Keratinocyte (primary cell): ENCODE data around the gene BICDL2. TPM values are rescaled to one million over a fixed set of nuclear protein-coding genes. Genes with fewer than 3 reads are reported as not detected.

ENCODE experiments used
- DNase-seq: peaks from one replicate; pipeline ENCODE4 v3.0.0-alpha.2; 2011; ENCODE audit warnings: low read depth, missing footprints, low spot score
- FAIRE-seq: peaks from 2 replicates; lab custom pipeline; 2011; peaks lifted over from hg19 to GRCh38; lab: Jason Lieb, UNC
- H2AFZ ChIP-seq: 2 replicates; pipeline ENCODE4 v1.6.0; 2012; ENCODE audit warnings: low read length, control low read depth, inconsistent platforms; ENCODE audit not compliant: control insufficient read depth
- H3K27ac ChIP-seq: 2 replicates; pipeline ENCODE4 v1.5.1; 2011; ENCODE audit warnings: low read length; ENCODE audit not compliant: control insufficient read depth, insufficient read depth
- H3K27me3 ChIP-seq: 3 replicates; pipeline ENCODE4 v1.6.0; 2011; ENCODE audit warnings: low read length; ENCODE audit not compliant: control insufficient read depth, insufficient read depth; ENCODE audit errors: extremely low read depth
- H3K36me3 ChIP-seq, 2 experiments: 2 replicates in 1 of 2; 3 replicates in 1 of 2; pipeline ENCODE4 v1.5.1; 2011; ENCODE audit warnings: low read length in 2 of 2, mild to moderate bottlenecking in 1 of 2; ENCODE audit not compliant: control insufficient read depth in 2 of 2, insufficient read depth in 2 of 2; ENCODE audit errors: extremely low read depth in 1 of 2
- H3K4me1 ChIP-seq: 3 replicates; pipeline ENCODE4 v1.5.1; 2011; ENCODE audit warnings: low read length; ENCODE audit not compliant: control insufficient read depth, insufficient read depth; ENCODE audit errors: extremely low read depth
- H3K4me2 ChIP-seq: 3 replicates; pipeline ENCODE4 v1.6.0; 2011; ENCODE audit warnings: low read depth, low read length; ENCODE audit not compliant: control insufficient read depth, insufficient read depth; ENCODE audit errors: extremely low read depth
- H3K4me3 ChIP-seq, 3 experiments: fragments of 200-600 bp in 1 of 3; sonication (generic) in 1 of 3; 2 replicates in 2 of 3; 3 replicates in 1 of 3; pipeline ENCODE4 v1.5.1; 2011 to 2016; ENCODE audit warnings: low read length in 3 of 3, mild to moderate bottlenecking in 3 of 3, control low read depth in 2 of 3, inconsistent platforms in 1 of 3, low read depth in 1 of 3, mixed read lengths in 1 of 3, mixed run types in 1 of 3, moderate library complexity in 1 of 3; ENCODE audit not compliant: control insufficient read depth in 2 of 3, insufficient read depth in 2 of 3; ENCODE audit errors: extremely low read depth in 1 of 3
- H3K79me2 ChIP-seq: 2 replicates; pipeline ENCODE4 v1.6.0; 2012; ENCODE audit warnings: low read length; ENCODE audit not compliant: control insufficient read depth, insufficient read depth
- H3K9ac ChIP-seq: 3 replicates; pipeline ENCODE4 v1.6.0; 2011; ENCODE audit warnings: low read length; ENCODE audit not compliant: control insufficient read depth, insufficient read depth; ENCODE audit errors: extremely low read depth
- H3K9me1 ChIP-seq: 3 replicates; pipeline ENCODE4 v1.6.0; 2011; ENCODE audit warnings: low read length; ENCODE audit not compliant: control insufficient read depth, insufficient read depth; ENCODE audit errors: extremely low read depth
- H3K9me3 ChIP-seq: 2 replicates; pipeline ENCODE4 v1.5.1; 2012; ENCODE audit warnings: low read depth, low read length; ENCODE audit not compliant: control insufficient read depth
- H4K20me1 ChIP-seq: 3 replicates; pipeline ENCODE4 v1.6.0; 2011; ENCODE audit warnings: low read length; ENCODE audit not compliant: control insufficient read depth, insufficient read depth; ENCODE audit errors: extremely low read depth
- EZH2 ChIP-seq: IDR thresholded peaks from one replicate; pipeline ENCODE4 v1.6.1; 2012; ENCODE audit warnings: inconsistent platforms, mild to moderate bottlenecking, low read length, moderate library complexity
- dilution Hi-C: fragments of 300-500 bp; cut with MboI; formaldehyde crosslinking; loops from one replicate; pipeline ENCODE4 v1.7.0; 2020; ENCODE audit warnings: low sequenced_read_pairs; ENCODE audit not compliant: extremely low pct_ligation_motif_present
- polyA plus RNA-seq, 5 experiments: library from polyadenylated mRNA; depleted of rRNA in 3 of 5; stranded (reverse) in 3 of 5; stranded (forward) in 1 of 5; unstranded in 1 of 5; fragments of >200 nt; gene quantifications; 1 replicate in 1 of 5; 2 replicates in 3 of 5; 3 replicates in 1 of 5; pipeline versions ENCODE4 v1.2.1 to v1.2.3, GENCODE V29; 2011 to 2012; ENCODE audit warnings: missing spikeins in 2 of 5, low read depth in 1 of 5, low replicate concordance in 1 of 5
- TF ChIP-seq, protein P1 (sequence below), 3 experiments: IDR thresholded peaks in 1 of 3; conservative IDR thresholded peaks in 1 of 3; optimal IDR thresholded peaks in 1 of 3; 2 replicates in 2 of 3; 3 replicates in 1 of 3; pipeline versions ENCODE3 to v1.5.1; 2011; ENCODE audit warnings: low read length in 3 of 3, mild to moderate bottlenecking in 3 of 3, moderate library complexity in 2 of 3, control low read depth in 1 of 3, inconsistent platforms in 1 of 3; ENCODE audit not compliant: insufficient read depth in 2 of 3; ENCODE audit errors: extremely low read depth in 1 of 3

BICDL2 gene
- polyA plus RNA-seq, 1 donor (not counting 4 experiments of a cell fraction or from before 2014, with no cell fraction given), result 1.3 TPM

DNA sequence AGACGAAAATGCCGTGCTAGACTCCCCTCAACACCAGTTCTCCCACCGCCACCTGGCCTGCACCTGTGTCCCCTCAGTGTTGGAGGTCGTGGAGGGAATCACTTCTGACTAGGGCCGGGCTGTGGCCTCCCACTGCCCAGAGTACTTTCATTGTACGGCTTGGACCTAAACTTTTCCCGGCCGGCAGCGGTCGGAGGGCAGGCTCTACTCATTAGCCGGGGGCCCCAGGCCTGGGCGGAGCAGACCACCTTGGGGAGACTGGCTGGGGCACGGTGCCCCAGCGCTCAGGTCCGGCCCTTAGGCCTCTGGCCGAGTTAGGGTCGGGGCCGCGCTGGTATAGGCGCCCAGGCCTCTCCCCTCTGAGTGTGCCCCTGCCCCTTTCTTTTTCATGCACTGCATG is 19.4 kb downstream of the BICDL2 start:
- H2AFZ ChIP-seq, result no peak overlapping the region
- peaks cover 15% of the 10 kb centered on the region for H3K4me1 ChIP-seq
- H3K9me3 ChIP-seq, result no peaks in the 10 kb centered on the region
- H3K4me2 ChIP-seq, result no peak overlapping the region
- H3K9me1 ChIP-seq, result no peaks in the 10 kb centered on the region
- DNase-seq (no peak), FAIRE-seq (no peak)
- no peak overlapping the region for H3K9ac ChIP-seq
- H3K36me3 ChIP-seq, result peaks cover 4 to 6% of the 10 kb centered on the region in 2 experiments
- TF ChIP-seq EZH2, result no peak
- TF ChIP-seq, protein P1, sequence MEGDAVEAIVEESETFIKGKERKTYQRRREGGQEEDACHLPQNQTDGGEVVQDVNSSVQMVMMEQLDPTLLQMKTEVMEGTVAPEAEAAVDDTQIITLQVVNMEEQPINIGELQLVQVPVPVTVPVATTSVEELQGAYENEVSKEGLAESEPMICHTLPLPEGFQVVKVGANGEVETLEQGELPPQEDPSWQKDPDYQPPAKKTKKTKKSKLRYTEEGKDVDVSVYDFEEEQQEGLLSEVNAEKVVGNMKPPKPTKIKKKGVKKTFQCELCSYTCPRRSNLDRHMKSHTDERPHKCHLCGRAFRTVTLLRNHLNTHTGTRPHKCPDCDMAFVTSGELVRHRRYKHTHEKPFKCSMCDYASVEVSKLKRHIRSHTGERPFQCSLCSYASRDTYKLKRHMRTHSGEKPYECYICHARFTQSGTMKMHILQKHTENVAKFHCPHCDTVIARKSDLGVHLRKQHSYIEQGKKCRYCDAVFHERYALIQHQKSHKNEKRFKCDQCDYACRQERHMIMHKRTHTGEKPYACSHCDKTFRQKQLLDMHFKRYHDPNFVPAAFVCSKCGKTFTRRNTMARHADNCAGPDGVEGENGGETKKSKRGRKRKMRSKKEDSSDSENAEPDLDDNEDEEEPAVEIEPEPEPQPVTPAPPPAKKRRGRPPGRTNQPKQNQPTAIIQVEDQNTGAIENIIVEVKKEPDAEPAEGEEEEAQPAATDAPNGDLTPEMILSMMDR (optimal IDR thresholded peaks at IDR 0.05 in 1 of 3, IDR thresholded peaks at IDR 0.05 in 1 of 3, conservative IDR thresholded peaks at IDR 0.05 in 1 of 3; ENCODE audit: extremely low read depth in 1 of 3, insufficient read depth in 2 of 3, low read length in 3 of 3), result no peak
- no peak overlapping the region for H3K27ac ChIP-seq
- H3K27me3 ChIP-seq, result peaks cover 21% of the 10 kb centered on the region
- dilution Hi-C loops, result no loop called here
- H3K79me2 ChIP-seq, result no peaks in the 10 kb centered on the region
- H4K20me1 ChIP-seq, result no peaks in the 10 kb centered on the region
- no peak overlapping the region for H3K4me3 ChIP-seq

DNA sequence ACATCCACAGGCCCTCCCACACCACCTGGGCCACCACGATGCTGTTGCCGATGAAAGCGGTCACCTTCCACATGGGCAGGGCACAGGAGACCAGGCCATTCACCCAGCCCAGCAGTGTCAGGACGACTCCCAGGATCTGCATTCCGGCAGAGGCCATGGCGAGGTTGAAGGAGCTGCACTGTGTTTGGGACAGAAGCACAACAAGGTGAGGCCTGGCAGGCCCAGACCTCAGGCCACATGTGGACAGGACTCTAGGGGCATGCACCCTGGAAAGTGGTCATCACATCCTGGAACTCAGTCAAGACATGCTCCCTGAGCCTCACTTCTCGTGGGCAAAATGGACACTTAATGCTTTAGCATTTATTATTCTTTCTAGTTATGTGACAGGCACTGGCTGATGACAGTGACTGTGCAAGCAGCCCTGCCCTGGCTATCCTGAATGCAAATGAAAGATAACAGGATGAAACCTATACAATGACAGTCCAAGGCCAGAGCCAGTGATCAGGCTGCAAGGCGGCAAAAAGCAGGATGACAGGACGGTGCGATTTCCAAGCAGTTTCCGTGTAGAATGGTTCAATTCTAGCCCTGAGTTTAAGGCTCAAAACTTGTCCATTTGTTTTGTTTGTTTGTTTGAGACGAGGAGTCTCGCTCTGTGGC is 20.8 kb downstream of the BICDL2 start:
- dilution Hi-C loops, result no loop called here
- Histone ChIP-seq H3K4me2 (no peak overlapping the region), H3K9me1 (no peaks in the 10 kb centered on the region), H3K9ac (no peak overlapping the region), H3K27ac (no peak overlapping the region), H3K27me3 (peaks cover 31% of the 10 kb centered on the region), H3K36me3 (no peaks in the 10 kb centered on the region), H3K79me2 (no peaks in the 10 kb centered on the region), H3K9me3 (no peaks in the 10 kb centered on the region), H4K20me1 (no peaks in the 10 kb centered on the region), H3K4me3 (no peak overlapping the region), H2AFZ (no peak overlapping the region), H3K4me1 (peaks cover 12% of the 10 kb centered on the region)
- TF ChIP-seq, protein P1 (optimal IDR thresholded peaks at IDR 0.05 in 1 of 3, IDR thresholded peaks at IDR 0.05 in 1 of 3, conservative IDR thresholded peaks at IDR 0.05 in 1 of 3; ENCODE audit: extremely low read depth in 1 of 3, insufficient read depth in 2 of 3, low read length in 3 of 3), result no peak
- TF ChIP-seq EZH2, result no peak
- no peak for FAIRE-seq
- DNase-seq, result no peak
